Tibial nerve (tissue), 4 donors: ENCODE results near the gene SLC35E1.

Experiments
- EP300 ChIP-seq, 2 donors: sonication (generic); formaldehyde crosslinking; IDR thresholded peaks; one replicate each; pipeline ENCODE4 v1.6.1; 2017; ENCODE audit warnings: antibody characterized with exemption in 2 of 2, mild to moderate bottlenecking in 1 of 2
- POLR2A ChIP-seq, 2 donors: fragments of 450-650 bp; IDR thresholded peaks; one replicate each; pipeline ENCODE4 v1.6.1; 2017; ENCODE audit warnings: antibody characterized with exemption in 2 of 2, mild to moderate bottlenecking in 2 of 2, moderate library complexity in 2 of 2
- TF ChIP-seq, protein P1 (sequence below), 5 experiments: fragments of 200-600 bp in 3 of 5; fragments of 450-650 bp in 2 of 5; sonication (generic) in 3 of 5; IDR thresholded peaks; one replicate each; pipeline ENCODE4 v1.5.1; 2016 to 2019; ENCODE audit warnings: antibody characterized with exemption in 5 of 5, mild to moderate bottlenecking in 3 of 5, moderate library complexity in 2 of 5

GRCh38 chr19:16566702-16567101 is 5.5 kb downstream of the SLC35E1 start:
- TF ChIP-seq POLR2A (IDR thresholded peaks at IDR 0.05) (no peak), EP300 (IDR thresholded peaks at IDR 0.05) (no peak)
- TF ChIP-seq, protein P1, sequence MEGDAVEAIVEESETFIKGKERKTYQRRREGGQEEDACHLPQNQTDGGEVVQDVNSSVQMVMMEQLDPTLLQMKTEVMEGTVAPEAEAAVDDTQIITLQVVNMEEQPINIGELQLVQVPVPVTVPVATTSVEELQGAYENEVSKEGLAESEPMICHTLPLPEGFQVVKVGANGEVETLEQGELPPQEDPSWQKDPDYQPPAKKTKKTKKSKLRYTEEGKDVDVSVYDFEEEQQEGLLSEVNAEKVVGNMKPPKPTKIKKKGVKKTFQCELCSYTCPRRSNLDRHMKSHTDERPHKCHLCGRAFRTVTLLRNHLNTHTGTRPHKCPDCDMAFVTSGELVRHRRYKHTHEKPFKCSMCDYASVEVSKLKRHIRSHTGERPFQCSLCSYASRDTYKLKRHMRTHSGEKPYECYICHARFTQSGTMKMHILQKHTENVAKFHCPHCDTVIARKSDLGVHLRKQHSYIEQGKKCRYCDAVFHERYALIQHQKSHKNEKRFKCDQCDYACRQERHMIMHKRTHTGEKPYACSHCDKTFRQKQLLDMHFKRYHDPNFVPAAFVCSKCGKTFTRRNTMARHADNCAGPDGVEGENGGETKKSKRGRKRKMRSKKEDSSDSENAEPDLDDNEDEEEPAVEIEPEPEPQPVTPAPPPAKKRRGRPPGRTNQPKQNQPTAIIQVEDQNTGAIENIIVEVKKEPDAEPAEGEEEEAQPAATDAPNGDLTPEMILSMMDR (IDR thresholded peaks at IDR 0.05): no peak
